Measurements from ENCODE around the gene PSMA8.
"Not testable (repeated sequence)": the region's sequence is repeated elsewhere in the genome, so short reads cannot be mapped to it uniquely, and the experiment has no call there.

PSMA8 gene

DNA sequence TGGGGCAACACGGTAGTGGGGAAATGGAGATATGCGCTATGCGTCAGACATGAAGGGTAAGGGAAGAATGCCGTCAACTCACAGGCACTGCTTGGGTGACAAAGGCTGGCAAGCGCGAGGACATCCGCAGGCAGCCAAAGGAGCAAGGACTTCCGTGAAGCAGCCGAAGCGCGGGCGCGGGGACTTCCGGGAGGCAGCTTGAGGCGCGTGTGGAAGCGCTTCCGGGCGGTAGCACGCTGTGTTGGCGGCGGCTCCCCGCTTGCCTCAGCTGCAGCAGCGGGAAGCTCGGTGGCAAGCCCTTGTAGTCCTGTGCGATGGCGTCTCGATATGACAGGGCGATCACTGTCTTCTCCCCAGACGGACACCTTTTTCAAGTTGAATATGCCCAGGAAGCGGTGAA is at the start of gene PSMA8:
Gene PSMA8 (plus strand): TSS at position 218 of the 400 bp plus-strand sequence. CDS start 97 bp downstream, at position 315.
- in situ Hi-C loops (cut with MboI; ENCODE audit: low sequenced_read_pairs), result no loop called here

GRCh38 chr18:26085056-26085455 is 48.6 kb upstream of the PSMA8 start:
- in situ Hi-C loops (cut with MboI; ENCODE audit: low sequenced_read_pairs), result no loop called here

GRCh38 chr18:26086959-26087358 is 46.7 kb upstream of the PSMA8 start:
- in situ Hi-C loops (cut with MboI; ENCODE audit: low sequenced_read_pairs), result no loop called here

DNA sequence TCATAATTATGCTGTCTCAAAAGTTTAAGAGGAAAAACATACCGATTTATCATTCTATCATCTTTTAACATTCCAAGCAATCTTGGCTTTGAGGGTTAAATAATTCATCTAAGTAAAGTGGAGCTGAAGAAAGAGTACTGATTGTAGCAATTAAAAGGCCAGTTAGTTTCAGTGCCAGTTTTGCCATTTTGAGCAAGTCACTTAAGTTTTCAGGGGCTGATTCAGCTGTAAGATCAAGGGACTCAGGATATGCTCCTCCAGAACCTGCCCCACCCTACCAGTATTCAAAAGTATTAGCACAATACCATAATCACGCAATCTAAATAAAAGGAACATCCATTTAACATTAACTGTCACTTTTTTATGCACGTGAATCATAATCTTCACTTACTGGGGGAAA is 45.2 kb upstream of the PSMA8 start:
- in situ Hi-C loops (cut with MboI; ENCODE audit: low sequenced_read_pairs), result no loop called here

- in situ Hi-C loops (cut with MboI; ENCODE audit: low sequenced_read_pairs), result no loop called here
Observed at GRCh38 chr18:26089293-26090129, 44.2 kb upstream of the PSMA8 start.

- in situ Hi-C loops (cut with MboI; ENCODE audit: low sequenced_read_pairs), result no loop called here
Observed at GRCh38 chr18:26090130-26091046, 43.3 kb upstream of the PSMA8 start, which contains the start of gene SS18. Gene SS18, minus strand, starts transcription at chr18:26090613. Its CDS starts 44 bp downstream, at chr18:26090569.

DNA sequence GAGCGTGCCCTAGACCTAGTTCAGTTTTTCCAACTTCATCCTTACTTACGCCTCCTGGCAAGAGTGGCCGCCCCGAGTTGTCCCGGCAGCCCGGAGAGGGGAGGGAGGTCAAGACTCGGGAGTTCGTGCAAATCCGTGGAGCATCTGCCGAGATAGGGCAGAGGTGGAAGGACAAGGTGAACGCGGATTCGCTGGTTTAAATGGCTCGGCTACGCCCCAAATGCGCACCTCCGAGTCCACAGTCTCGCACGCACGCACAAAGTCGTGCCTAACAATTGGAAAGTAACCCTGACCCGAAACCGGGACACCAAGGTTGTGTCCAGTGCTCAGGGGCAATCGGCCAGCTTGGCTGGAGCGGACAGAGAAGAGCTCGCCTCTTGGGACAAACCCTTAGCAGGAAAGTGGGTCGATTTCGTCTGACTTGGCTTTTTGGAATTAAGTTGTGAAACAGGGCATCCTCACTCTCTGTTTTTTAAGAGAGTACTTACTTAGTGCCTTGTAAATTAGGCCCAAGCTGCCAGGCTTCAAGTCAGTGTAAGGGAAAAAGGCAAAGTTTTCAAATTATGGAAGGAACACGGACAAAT is 42.5 kb upstream of the PSMA8 start:
- in situ Hi-C loops (cut with MboI; ENCODE audit: low sequenced_read_pairs), result no loop called here

GRCh38 chr18:26096852-26097251 is 36.8 kb upstream of the PSMA8 start:
- in situ Hi-C loops (cut with MboI; ENCODE audit: low sequenced_read_pairs), result no loop called here

- in situ Hi-C loops (cut with MboI; ENCODE audit: low sequenced_read_pairs), result no loop called here
Observed at GRCh38 chr18:26097563-26097962, 36.1 kb upstream of the PSMA8 start.

GRCh38 chr18:26103579-26103978 is 30.1 kb upstream of the PSMA8 start:
- in situ Hi-C loops (cut with MboI; ENCODE audit: low sequenced_read_pairs), result no loop called here

DNA sequence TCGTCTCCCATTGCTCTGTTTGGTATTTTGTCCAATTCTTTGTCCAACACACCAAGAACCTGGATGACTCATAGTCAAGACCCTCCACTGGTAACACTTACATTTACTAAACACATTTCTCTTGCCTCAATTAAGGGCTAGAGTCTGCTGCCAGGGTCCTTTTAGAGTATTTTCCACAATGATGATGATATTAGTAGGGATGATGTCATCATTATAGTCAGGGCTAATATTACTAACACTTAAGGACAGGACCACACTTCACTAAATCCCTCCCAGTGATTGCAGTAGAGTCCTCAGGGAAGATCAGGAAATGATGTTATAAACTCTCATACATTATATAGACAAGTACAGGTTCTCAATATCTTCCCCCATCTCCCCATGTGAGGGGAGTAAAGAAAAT is 29.6 kb upstream of the PSMA8 start:
- in situ Hi-C loops (cut with MboI; ENCODE audit: low sequenced_read_pairs), result no loop called here

GRCh38 chr18:26119246-26119645 is 14.4 kb upstream of the PSMA8 start:
- in situ Hi-C loops (cut with MboI; ENCODE audit: low sequenced_read_pairs), result no loop called here

GRCh38 chr18:26121476-26121875 is 12.2 kb upstream of the PSMA8 start:
- in situ Hi-C loops (cut with MboI; ENCODE audit: low sequenced_read_pairs), result no loop called here

DNA sequence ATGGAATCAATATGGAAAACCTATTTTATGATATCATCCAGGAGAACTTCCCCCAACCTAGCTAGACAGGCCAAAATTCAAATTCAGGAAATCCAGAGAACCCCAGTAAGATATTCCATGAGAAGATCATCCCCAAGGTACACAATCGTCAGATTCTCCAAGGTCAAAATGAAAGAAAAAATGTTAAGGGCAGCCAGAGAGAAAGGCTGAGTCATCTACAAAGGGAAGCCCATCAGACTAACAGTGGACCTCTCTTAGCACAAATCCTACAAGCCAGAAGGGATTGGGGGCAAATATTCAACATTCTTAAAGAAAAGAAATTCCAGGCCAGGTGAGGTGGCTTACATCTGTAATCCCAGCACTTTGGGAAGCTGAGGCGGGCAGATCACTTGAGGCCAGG is 11.7 kb upstream of the PSMA8 start:
- in situ Hi-C loops (cut with MboI; ENCODE audit: low sequenced_read_pairs), result not testable (repeated sequence)

DNA sequence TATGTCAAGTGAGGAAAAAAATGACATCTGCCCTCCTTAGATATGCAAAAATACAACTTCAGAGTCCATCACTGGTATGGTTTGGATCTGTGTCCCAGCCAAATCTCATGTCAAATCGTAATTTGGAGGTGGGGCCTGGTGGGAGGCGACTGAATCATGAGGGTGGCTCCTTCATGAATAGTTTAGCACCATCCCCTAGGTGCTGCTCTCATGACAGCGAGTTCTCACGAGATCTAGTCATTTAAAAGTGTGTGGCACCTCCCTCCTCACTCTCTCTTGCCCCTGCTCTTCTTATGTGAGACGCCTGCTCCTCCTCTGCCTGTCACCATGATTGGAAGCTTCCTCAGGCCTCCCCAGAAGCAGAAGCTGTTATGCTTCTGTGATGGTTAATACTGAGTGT is 5.9 kb upstream of the PSMA8 start:
- in situ Hi-C loops (cut with MboI; ENCODE audit: low sequenced_read_pairs), result no loop called here

GRCh38 chr18:26128192-26128591 is 5.5 kb upstream of the PSMA8 start:
- in situ Hi-C loops (cut with MboI; ENCODE audit: low sequenced_read_pairs), result not testable (repeated sequence)

GRCh38 chr18:26134107-26134506 is 438 bp downstream of the PSMA8 start:
- in situ Hi-C loops (cut with MboI; ENCODE audit: low sequenced_read_pairs), result no loop called here

DNA sequence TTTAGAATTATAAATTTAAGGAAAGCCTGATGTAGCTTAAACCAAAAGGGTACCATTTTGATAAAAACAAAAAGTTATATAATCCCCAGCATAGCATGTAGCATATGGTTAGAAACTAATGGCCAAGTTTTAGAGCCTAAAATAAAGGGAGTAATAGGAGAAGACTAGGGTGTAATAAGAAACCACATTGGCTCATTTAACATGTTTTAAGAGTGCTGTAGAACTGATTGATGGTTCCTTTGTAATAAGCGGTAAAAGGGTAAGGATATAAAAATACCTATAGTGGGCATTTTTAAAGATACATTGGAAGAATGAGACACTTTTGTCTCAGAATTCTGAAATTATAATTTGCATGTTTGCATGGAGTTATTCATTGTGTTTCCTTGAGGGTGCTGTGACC is 1.9 kb downstream of the PSMA8 start:
- in situ Hi-C loops (cut with MboI; ENCODE audit: low sequenced_read_pairs), result no loop called here

DNA sequence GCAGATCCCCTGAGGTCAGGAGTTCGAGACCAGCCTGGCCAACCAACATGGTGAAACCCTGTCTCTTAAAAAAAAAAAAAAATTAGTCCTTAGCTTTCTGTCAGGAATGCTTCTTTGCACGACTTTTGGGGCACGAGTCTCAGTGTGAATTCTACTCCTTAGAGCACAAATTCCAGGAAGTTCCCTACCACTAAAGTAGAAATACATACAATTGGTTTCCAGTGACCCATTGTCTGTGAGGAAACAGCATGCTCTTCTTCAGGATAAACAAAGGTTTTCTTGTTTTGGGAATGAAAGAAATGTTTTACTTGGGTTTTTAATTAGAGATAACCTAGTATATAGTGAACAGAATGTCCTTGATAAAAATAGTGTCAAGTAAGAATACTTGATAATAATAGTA is 23.7 kb downstream of the PSMA8 start:
- in situ Hi-C loops (cut with MboI; ENCODE audit: low sequenced_read_pairs), result no loop called here

- in situ Hi-C loops (cut with MboI; ENCODE audit: low sequenced_read_pairs), result no loop called here
Observed at GRCh38 chr18:26159353-26159752, 25.7 kb downstream of the PSMA8 start.

DNA sequence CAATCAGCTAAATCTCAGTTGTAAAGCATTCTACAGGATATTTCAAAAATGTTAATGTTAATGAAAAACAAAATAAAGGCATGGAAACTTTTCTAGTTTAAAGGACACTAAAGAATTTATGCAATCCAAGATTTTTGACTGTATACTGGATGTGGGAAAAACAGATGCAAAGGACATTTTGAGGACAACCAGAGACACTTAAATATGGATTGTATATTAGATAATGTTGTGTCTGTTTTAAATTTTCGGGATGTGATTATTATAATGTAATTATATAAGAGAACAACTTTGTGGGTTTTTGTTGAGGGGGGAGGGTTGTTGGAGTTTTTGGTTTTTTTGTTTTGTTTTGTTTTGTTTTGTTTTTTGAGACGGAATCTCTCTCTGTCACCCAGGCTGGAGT is 30.9 kb downstream of the PSMA8 start:
- in situ Hi-C loops (cut with MboI; ENCODE audit: low sequenced_read_pairs), result no loop called here

Data from HL-60/S4 (cell line).